CD14-positive monocyte (primary cell): ENCODE results near the gene GAS7. TPM values are rescaled to one million over a fixed set of nuclear protein-coding genes. Genes with fewer than 3 reads are reported as not detected.
A peak's percentile ranks its signal among the peaks of the same experiment; 100 is the strongest.

Experiments used
- DNase-seq, 3 donors: peaks; one replicate each; pipeline ENCODE4 v3.0.0-alpha.2; 2011 to 2022
- H2AFZ ChIP-seq: 2 replicates; pipeline ENCODE4 v1.6.0; 2012; ENCODE audit warnings: mild to moderate bottlenecking, low read depth, low read length, inconsistent platforms; ENCODE audit not compliant: insufficient read depth, poor library complexity, severe bottlenecking
- H3K27ac ChIP-seq, 2 donors: 1 replicate in 1 of 2; 2 replicates in 1 of 2; pipeline ENCODE4 v1.5.1; 2012 to 2013; ENCODE audit warnings: low read length in 2 of 2, control low read depth in 1 of 2, inconsistent platforms in 1 of 2, low read depth in 1 of 2, mild to moderate bottlenecking in 1 of 2
- H3K27me3 ChIP-seq, 2 donors: one replicate each; pipeline versions ENCODE4 v1.6.0 to v1.6.1; 2011 to 2013; ENCODE audit warnings: low read length in 2 of 2; ENCODE audit not compliant: control insufficient read depth in 2 of 2, insufficient read depth in 2 of 2
- H3K36me3 ChIP-seq, 2 donors: replicated peaks in 1 of 2; 1 replicate in 1 of 2; 2 replicates in 1 of 2; pipeline versions ENCODE4 v1.5.1 to v1.6.1; 2012 to 2013; ENCODE audit warnings: low read length in 2 of 2, control low read depth in 1 of 2, inconsistent platforms in 1 of 2, mild to moderate bottlenecking in 1 of 2; ENCODE audit not compliant: insufficient read depth in 2 of 2, control insufficient read depth in 1 of 2
- H3K4me1 ChIP-seq, 2 donors: 1 replicate in 1 of 2; 2 replicates in 1 of 2; pipeline versions ENCODE4 v1.5.1 to v1.6.1; 2012 to 2013; ENCODE audit warnings: low read length in 2 of 2, control low read depth in 1 of 2, inconsistent platforms in 1 of 2, mild to moderate bottlenecking in 1 of 2, moderate library complexity in 1 of 2; ENCODE audit not compliant: insufficient read depth in 2 of 2, control insufficient read depth in 1 of 2
- H3K4me2 ChIP-seq: replicated peaks from 2 replicates; pipeline ENCODE3; 2012; ENCODE audit warnings: low read length, moderate library complexity, mild to moderate bottlenecking; ENCODE audit not compliant: poor library complexity, severe bottlenecking; ENCODE audit errors: extremely low read depth
- H3K4me3 ChIP-seq, 3 experiments: fragments of 200-600 bp in 1 of 3; sonication (generic) in 1 of 3; replicated peaks in 1 of 3; 1 replicate in 2 of 3; 2 replicates in 1 of 3; pipeline ENCODE4 v1.5.1; 2011 to 2013; ENCODE audit warnings: low read length in 3 of 3, mild to moderate bottlenecking in 3 of 3, control low read depth in 2 of 3, low read depth in 2 of 3, inconsistent platforms in 1 of 3, moderate library complexity in 1 of 3
- H3K79me2 ChIP-seq: 2 replicates; pipeline ENCODE4 v1.6.0; 2012; ENCODE audit warnings: mild to moderate bottlenecking, control low read depth, inconsistent platforms, low read length, moderate library complexity; ENCODE audit not compliant: insufficient read depth
- H3K9ac ChIP-seq: 2 replicates; pipeline ENCODE4 v1.6.0; 2017; ENCODE audit warnings: low read length, mild to moderate bottlenecking; ENCODE audit not compliant: insufficient read depth, poor library complexity, severe bottlenecking
- H3K9me3 ChIP-seq, 2 donors: replicated peaks in 1 of 2; 1 replicate in 1 of 2; 2 replicates in 1 of 2; pipeline versions ENCODE4 v1.5.1 to v1.6.1; 2012 to 2013; ENCODE audit warnings: low read length in 2 of 2, control low read depth in 1 of 2; ENCODE audit not compliant: control insufficient read depth in 1 of 2, insufficient read depth in 1 of 2
- H4K20me1 ChIP-seq: 2 replicates; pipeline ENCODE4 v1.6.0; 2012; ENCODE audit warnings: mild to moderate bottlenecking, low read length, control low read depth, moderate library complexity; ENCODE audit not compliant: insufficient read depth
- H3K27ac Mint-ChIP-seq, 7 donors: one replicate each; pipeline ENCODE4 v1.8.0; 2020; ENCODE audit warnings: mild to moderate bottlenecking in 7 of 7, mixed read lengths in 7 of 7, moderate library complexity in 6 of 7, inconsistent platforms in 2 of 7
- H3K27me3 Mint-ChIP-seq, 3 donors: one replicate each; pipeline ENCODE4 v1.8.0; 2021 to 2022; ENCODE audit warnings: low read depth in 3 of 3, mild to moderate bottlenecking in 3 of 3, mixed read lengths in 3 of 3, moderate library complexity in 3 of 3, inconsistent platforms in 1 of 3
- H3K36me3 Mint-ChIP-seq, 2 donors: one replicate each; pipeline ENCODE4 v1.8.0; 2020; ENCODE audit warnings: mixed read lengths in 2 of 2, inconsistent platforms in 1 of 2, mild to moderate bottlenecking in 1 of 2
- H3K4me1 Mint-ChIP-seq: one replicate; pipeline ENCODE4 v1.8.0; 2020; ENCODE audit warnings: mild to moderate bottlenecking, mixed read lengths
- H3K4me3 Mint-ChIP-seq, 2 donors: one replicate each; pipeline ENCODE4 v1.8.0; 2020; ENCODE audit warnings: mild to moderate bottlenecking in 2 of 2, mixed read lengths in 2 of 2, moderate library complexity in 1 of 2
- H3K9me3 Mint-ChIP-seq, 7 donors: one replicate each; pipeline ENCODE4 v1.8.0; 2020 to 2022; ENCODE audit warnings: mixed read lengths in 7 of 7, mild to moderate bottlenecking in 6 of 7, moderate library complexity in 6 of 7, inconsistent platforms in 2 of 7
- CTCF ChIP-seq: fragments of 200-600 bp; IDR thresholded peaks from one replicate; pipeline ENCODE4 v1.8.0; 2022; ENCODE audit warnings: antibody characterized with exemption, mild to moderate bottlenecking
- WGBS: methylation state at CpG from one replicate; pipeline ENCODE4 v1.1.5; 2013; ENCODE audit warnings: missing lambda C conversion rate; ENCODE audit not compliant: insufficient coverage; 5-methylcytosine and 5-hydroxymethylcytosine counted together
- intact Hi-C, 2 donors: fragments of 100-400 bp; cut with micrococcal nuclease; formaldehyde crosslinking; loops; one replicate each; pipeline versions ENCODE4 v1.15.0 to v1.15.1; 2023
- polyA plus RNA-seq, 3 donors: library from polyadenylated mRNA; depleted of rRNA in 1 of 3; unstranded in 2 of 3; stranded (reverse) in 1 of 3; fragments of 300-500 nt in 2 of 3; fragments of >200 nt in 1 of 3; fragmentation: Illumina TruSeq in 2 of 3; gene quantifications; 1 replicate in 2 of 3; 2 replicates in 1 of 3; pipeline ENCODE4 v1.2.3, GENCODE V29; 2012 to 2021

Gene GAS7
- polyA plus RNA-seq, 3 donors, result 53.1 to 91.9 (median 66.6) TPM

- Histone ChIP-seq H3K79me2 (no peaks in the 10 kb centered on the region), H2AFZ (no peak overlapping the region), H3K4me2 (no peak overlapping the region), H3K9ac (no peak overlapping the region), H3K27me3 (peaks cover 0 to 19% of the 10 kb centered on the region in 2 donors), H4K20me1 (no peaks in the 10 kb centered on the region), H3K9me3 (no peaks in the 10 kb centered on the region), H3K36me3 (no peaks in the 10 kb centered on the region), H3K4me3 (no peak overlapping the region), H3K4me1 (no peaks in the 10 kb centered on the region), H3K27ac (no peak overlapping the region)
- peaks cover 6% of the 10 kb centered on the region for H3K4me1 Mint-ChIP-seq
- no peak overlapping the region for H3K27ac Mint-ChIP-seq
- H3K27me3 Mint-ChIP-seq, result peaks cover 25 to 38% (median 36%) of the 10 kb centered on the region in 3 donors
- no peak for TF ChIP-seq CTCF
- H3K9me3 Mint-ChIP-seq, result peaks cover 0 to 3% (median 0%) of the 10 kb centered on the region in 7 donors
- intact Hi-C loops, result no loop called here
- peaks cover 0 to 2% of the 10 kb centered on the region in 2 donors for H3K36me3 Mint-ChIP-seq
- H3K4me3 Mint-ChIP-seq, result peak overlapping the region in 1 of 2 donors; percentile 51
- 40% methylated on average over 3 of the region's 8 CpGs for WGBS
- no peak for DNase-seq
These were observed 297.6 kb downstream of the GAS7 start for GRCh38 chr17:9900784-9901183.

- Histone ChIP-seq H3K36me3 (no peaks in the 10 kb centered on the region), H3K9ac (no peak overlapping the region), H3K4me2 (no peak overlapping the region), H2AFZ (no peak overlapping the region), H3K4me1 (no peaks in the 10 kb centered on the region), H3K4me3 (no peak overlapping the region), H3K27me3 (peaks cover 0 to 19% of the 10 kb centered on the region in 2 donors), H3K27ac (no peak overlapping the region), H4K20me1 (no peaks in the 10 kb centered on the region), H3K9me3 (no peaks in the 10 kb centered on the region), H3K79me2 (no peaks in the 10 kb centered on the region)
- peaks cover 6% of the 10 kb centered on the region for H3K4me1 Mint-ChIP-seq
- intact Hi-C loops, result no loop called here
- H3K27me3 Mint-ChIP-seq, result peaks cover 26 to 38% (median 36%) of the 10 kb centered on the region in 3 donors
- DNase-seq, result no peak
- peaks cover 0 to 2% of the 10 kb centered on the region in 2 donors for H3K36me3 Mint-ChIP-seq
- peak overlapping the region in 1 of 2 donors; percentile 19 for H3K4me3 Mint-ChIP-seq
- H3K27ac Mint-ChIP-seq, result peak overlapping the region in 1 of 7 donors; percentile 71
- 40% methylated on average over 8 of the region's 8 CpGs for whole genome bisulfite sequencing
- peaks cover 0 to 3% (median 0%) of the 10 kb centered on the region in 7 donors for H3K9me3 Mint-ChIP-seq
- TF ChIP-seq CTCF, result no peak
These were observed 298.3 kb downstream of the GAS7 start for GRCh38 chr17:9900044-9900594.
